ENCODE data around the gene ATP13A1. TPM values are rescaled to one million over a fixed set of nuclear protein-coding genes. Genes with fewer than 3 reads are reported as not detected.

ATP13A1 gene
- polyA plus RNA-seq, 3 donors = 16.9 to 106 (median 21.9) TPM

DNA sequence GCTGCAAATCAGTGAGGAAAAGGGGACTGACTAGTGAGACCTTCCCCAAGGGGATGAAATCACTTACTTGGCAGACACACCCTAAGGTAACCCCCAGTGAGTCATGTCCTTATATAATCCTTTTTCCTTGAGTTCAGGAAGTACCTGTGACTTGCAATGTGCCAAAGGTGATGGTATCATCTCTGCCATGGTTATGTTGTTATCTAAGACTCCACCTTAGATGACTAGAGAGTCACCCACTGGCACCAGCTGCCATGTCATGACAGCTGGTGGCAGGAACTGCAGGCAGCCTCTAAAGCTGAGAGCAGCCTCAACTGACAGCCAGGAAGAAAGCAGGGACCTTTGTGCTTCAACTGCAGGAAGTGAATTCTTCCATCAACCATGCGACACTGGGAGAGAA is 57.5 kb downstream of the ATP13A1 start:
- H3K27me3 ChIP-seq (ENCODE audit: control insufficient read depth in 2 of 2, insufficient read depth in 2 of 2, low read length in 2 of 2) = no peaks in the 10 kb centered on the region
- H3K9me3 ChIP-seq (replicated peaks in 1 of 2; ENCODE audit: control insufficient read depth in 1 of 2, insufficient read depth in 1 of 2, low read length in 2 of 2) = no peaks in the 10 kb centered on the region
- WGBS (ENCODE audit: insufficient coverage) = 67% methylated on average over 1 of the region's 1 CpG
- H3K79me2 ChIP-seq (ENCODE audit: insufficient read depth, low read length) = no peaks in the 10 kb centered on the region
- no peak overlapping the region for H3K4me3 Mint-ChIP-seq
- peak overlapping the region in 1 of 7 donors; percentile 45 for H3K27ac Mint-ChIP-seq
- no peaks in the 10 kb centered on the region for H3K4me1 Mint-ChIP-seq
- no peak overlapping the region for H3K4me3 ChIP-seq (replicated peaks in 1 of 3; ENCODE audit: low read depth in 2 of 3, low read length in 3 of 3)
- TF ChIP-seq, protein P1, sequence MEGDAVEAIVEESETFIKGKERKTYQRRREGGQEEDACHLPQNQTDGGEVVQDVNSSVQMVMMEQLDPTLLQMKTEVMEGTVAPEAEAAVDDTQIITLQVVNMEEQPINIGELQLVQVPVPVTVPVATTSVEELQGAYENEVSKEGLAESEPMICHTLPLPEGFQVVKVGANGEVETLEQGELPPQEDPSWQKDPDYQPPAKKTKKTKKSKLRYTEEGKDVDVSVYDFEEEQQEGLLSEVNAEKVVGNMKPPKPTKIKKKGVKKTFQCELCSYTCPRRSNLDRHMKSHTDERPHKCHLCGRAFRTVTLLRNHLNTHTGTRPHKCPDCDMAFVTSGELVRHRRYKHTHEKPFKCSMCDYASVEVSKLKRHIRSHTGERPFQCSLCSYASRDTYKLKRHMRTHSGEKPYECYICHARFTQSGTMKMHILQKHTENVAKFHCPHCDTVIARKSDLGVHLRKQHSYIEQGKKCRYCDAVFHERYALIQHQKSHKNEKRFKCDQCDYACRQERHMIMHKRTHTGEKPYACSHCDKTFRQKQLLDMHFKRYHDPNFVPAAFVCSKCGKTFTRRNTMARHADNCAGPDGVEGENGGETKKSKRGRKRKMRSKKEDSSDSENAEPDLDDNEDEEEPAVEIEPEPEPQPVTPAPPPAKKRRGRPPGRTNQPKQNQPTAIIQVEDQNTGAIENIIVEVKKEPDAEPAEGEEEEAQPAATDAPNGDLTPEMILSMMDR (IDR thresholded peaks at IDR 0.05) = no peak
- DNase-seq = peak in 1 of 3 donors; percentile 33
- H3K36me3 ChIP-seq (replicated peaks in 1 of 2; ENCODE audit: control insufficient read depth in 1 of 2, insufficient read depth in 2 of 2, low read length in 2 of 2) = no peaks in the 10 kb centered on the region
- no peak overlapping the region for H2AFZ ChIP-seq (ENCODE audit: insufficient read depth, low read depth, low read length, poor library complexity, severe bottlenecking)
- H3K36me3 Mint-ChIP-seq = no peaks in the 10 kb centered on the region
- peaks cover 0 to 3% (median 0%) of the 10 kb centered on the region in 3 donors for H3K27me3 Mint-ChIP-seq (ENCODE audit: low read depth in 3 of 3)
- no peak overlapping the region for H3K4me2 ChIP-seq (replicated peaks; ENCODE audit: extremely low read depth, low read length, poor library complexity, severe bottlenecking)
- peaks cover 0 to 3% (median 0%) of the 10 kb centered on the region in 7 donors for H3K9me3 Mint-ChIP-seq
- no peak overlapping the region for H3K27ac ChIP-seq (ENCODE audit: low read depth in 1 of 2, low read length in 2 of 2)
- H4K20me1 ChIP-seq (ENCODE audit: insufficient read depth, low read length) = no peaks in the 10 kb centered on the region
- no peaks in the 10 kb centered on the region for H3K4me1 ChIP-seq (ENCODE audit: control insufficient read depth in 1 of 2, insufficient read depth in 2 of 2, low read length in 2 of 2)
- H3K9ac ChIP-seq (ENCODE audit: insufficient read depth, low read length, poor library complexity, severe bottlenecking) = no peak overlapping the region
- intact Hi-C loops (cut with micrococcal nuclease) = no loop called here

DNA sequence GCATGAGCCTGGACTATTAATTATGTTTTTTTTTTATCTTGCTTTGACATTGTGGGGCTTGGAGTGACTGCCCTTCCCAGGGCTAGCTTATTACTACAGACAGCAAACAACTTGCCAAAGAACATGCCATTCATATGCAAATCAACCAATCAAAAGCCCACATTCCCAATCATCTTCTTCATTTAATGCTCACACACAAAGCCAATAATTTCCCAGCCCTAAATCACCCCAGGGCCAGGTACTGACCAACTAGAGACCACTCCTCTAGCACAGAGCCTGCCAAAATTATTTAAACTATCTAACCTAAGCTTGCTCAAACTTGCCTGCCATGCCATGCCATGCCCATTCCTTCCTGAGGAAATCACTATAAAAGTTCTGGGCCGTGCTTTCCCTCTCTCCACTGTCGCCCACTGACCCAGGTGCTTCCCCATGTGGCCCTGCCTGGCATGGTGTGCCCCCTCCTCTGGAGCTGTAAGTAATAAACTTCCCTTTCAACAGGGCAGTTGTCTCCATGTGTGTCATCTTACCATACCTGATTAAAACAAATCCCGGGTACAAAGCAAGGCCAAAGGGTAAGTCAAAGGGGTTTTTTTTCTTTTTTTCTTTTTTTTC is 60.7 kb downstream of the ATP13A1 start:
- H3K4me1 Mint-ChIP-seq = no peaks in the 10 kb centered on the region
- H3K79me2 ChIP-seq (ENCODE audit: insufficient read depth, low read length) = no peaks in the 10 kb centered on the region
- H3K36me3 ChIP-seq (replicated peaks in 1 of 2; ENCODE audit: control insufficient read depth in 1 of 2, insufficient read depth in 2 of 2, low read length in 2 of 2) = no peaks in the 10 kb centered on the region
- no peak overlapping the region for H3K4me2 ChIP-seq (replicated peaks; ENCODE audit: extremely low read depth, low read length, poor library complexity, severe bottlenecking)
- H3K9me3 ChIP-seq (replicated peaks in 1 of 2; ENCODE audit: control insufficient read depth in 1 of 2, insufficient read depth in 1 of 2, low read length in 2 of 2) = no peaks in the 10 kb centered on the region
- H3K4me3 ChIP-seq (replicated peaks in 1 of 3; ENCODE audit: low read depth in 2 of 3, low read length in 3 of 3) = no peak overlapping the region
- H3K27ac ChIP-seq (ENCODE audit: low read depth in 1 of 2, low read length in 2 of 2) = no peak overlapping the region
- H3K36me3 Mint-ChIP-seq = no peaks in the 10 kb centered on the region
- no peak overlapping the region for H2AFZ ChIP-seq (ENCODE audit: insufficient read depth, low read depth, low read length, poor library complexity, severe bottlenecking)
- WGBS (ENCODE audit: insufficient coverage) = 10% methylated on average over 2 of the region's 3 CpGs
- H3K9me3 Mint-ChIP-seq = no peaks in the 10 kb centered on the region
- H3K27ac Mint-ChIP-seq = peak overlapping the region in 1 of 7 donors; percentile 72
- no peak overlapping the region for H3K9ac ChIP-seq (ENCODE audit: insufficient read depth, low read length, poor library complexity, severe bottlenecking)
- no peaks in the 10 kb centered on the region for H3K4me1 ChIP-seq (ENCODE audit: control insufficient read depth in 1 of 2, insufficient read depth in 2 of 2, low read length in 2 of 2)
- intact Hi-C loops (cut with micrococcal nuclease) = no loop called here
- peaks cover 0 to 3% (median 0%) of the 10 kb centered on the region in 3 donors for H3K27me3 Mint-ChIP-seq (ENCODE audit: low read depth in 3 of 3)
- no peaks in the 10 kb centered on the region for H3K27me3 ChIP-seq (ENCODE audit: control insufficient read depth in 2 of 2, insufficient read depth in 2 of 2, low read length in 2 of 2)
- H4K20me1 ChIP-seq (ENCODE audit: insufficient read depth, low read length) = no peaks in the 10 kb centered on the region
- no peak for DNase-seq
- TF ChIP-seq, protein P1 (IDR thresholded peaks at IDR 0.05) = no peak
- H3K4me3 Mint-ChIP-seq = no peak overlapping the region

All from CD14-positive monocyte (primary cell).